ENCODE measurements around the gene LAMA2.

GRCh38 chr6:129200151-129200550 is 317.2 kb downstream of the LAMA2 start:
- TF ChIP-seq CTCF (IDR thresholded peaks at IDR 0.05; ENCODE audit: low read depth, low read length): no peak
- no peak for TF ChIP-seq EZH2phosphoT487 (IDR thresholded peaks at IDR 0.05; ENCODE audit: low read depth)
